ENCODE measurements around the gene NMBR.

DNA sequence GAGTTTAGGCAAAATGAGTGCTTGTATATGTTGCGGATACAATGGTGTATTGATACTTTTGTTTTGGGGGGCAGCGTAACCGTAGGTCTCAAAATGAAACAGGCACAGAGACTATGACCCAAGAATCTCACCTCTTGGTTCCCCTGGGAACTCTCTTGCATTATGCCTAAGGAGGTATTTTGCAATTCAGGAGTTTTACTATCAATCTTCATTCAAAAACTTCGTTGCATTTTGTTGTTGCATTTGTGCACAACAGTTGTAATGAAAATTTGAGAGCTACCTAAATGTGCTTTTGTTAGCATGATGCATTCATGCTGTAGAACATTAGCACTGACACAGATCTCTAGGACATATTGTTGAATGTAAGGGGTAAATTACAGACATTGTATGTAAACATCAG lies 18.3 kb upstream of the NMBR start:
- TF ChIP-seq, protein P1, sequence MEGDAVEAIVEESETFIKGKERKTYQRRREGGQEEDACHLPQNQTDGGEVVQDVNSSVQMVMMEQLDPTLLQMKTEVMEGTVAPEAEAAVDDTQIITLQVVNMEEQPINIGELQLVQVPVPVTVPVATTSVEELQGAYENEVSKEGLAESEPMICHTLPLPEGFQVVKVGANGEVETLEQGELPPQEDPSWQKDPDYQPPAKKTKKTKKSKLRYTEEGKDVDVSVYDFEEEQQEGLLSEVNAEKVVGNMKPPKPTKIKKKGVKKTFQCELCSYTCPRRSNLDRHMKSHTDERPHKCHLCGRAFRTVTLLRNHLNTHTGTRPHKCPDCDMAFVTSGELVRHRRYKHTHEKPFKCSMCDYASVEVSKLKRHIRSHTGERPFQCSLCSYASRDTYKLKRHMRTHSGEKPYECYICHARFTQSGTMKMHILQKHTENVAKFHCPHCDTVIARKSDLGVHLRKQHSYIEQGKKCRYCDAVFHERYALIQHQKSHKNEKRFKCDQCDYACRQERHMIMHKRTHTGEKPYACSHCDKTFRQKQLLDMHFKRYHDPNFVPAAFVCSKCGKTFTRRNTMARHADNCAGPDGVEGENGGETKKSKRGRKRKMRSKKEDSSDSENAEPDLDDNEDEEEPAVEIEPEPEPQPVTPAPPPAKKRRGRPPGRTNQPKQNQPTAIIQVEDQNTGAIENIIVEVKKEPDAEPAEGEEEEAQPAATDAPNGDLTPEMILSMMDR (IDR thresholded peaks at IDR 0.05): no peak
- TF ChIP-seq POLR2A (IDR thresholded peaks at IDR 0.05; ENCODE audit: low read depth): no peak
- no peak for TF ChIP-seq POLR2AphosphoS5 (IDR thresholded peaks at IDR 0.05)

All from esophagus muscularis mucosa (tissue), 3 donors.